GM18951 (cell line): Measurements from ENCODE around the gene KLHL14.

Experiments
- POLR2A ChIP-seq: IDR thresholded peaks from 4 replicates; pipeline ENCODE4 v1.6.1; 2011; ENCODE audit warnings: mild to moderate bottlenecking; ENCODE audit not compliant: insufficient read length, insufficient read depth; ENCODE audit errors: extremely low read depth
- in situ Hi-C: fragments of 300-500 bp; cut with MboI; formaldehyde crosslinking; loops from one replicate; pipeline ENCODE4 v1.12.0; 2022; ENCODE audit warnings: low sequenced_read_pairs, mixed read lengths, inconsistent platforms; ENCODE audit not compliant: unreplicated experiment

Gene KLHL14

DNA sequence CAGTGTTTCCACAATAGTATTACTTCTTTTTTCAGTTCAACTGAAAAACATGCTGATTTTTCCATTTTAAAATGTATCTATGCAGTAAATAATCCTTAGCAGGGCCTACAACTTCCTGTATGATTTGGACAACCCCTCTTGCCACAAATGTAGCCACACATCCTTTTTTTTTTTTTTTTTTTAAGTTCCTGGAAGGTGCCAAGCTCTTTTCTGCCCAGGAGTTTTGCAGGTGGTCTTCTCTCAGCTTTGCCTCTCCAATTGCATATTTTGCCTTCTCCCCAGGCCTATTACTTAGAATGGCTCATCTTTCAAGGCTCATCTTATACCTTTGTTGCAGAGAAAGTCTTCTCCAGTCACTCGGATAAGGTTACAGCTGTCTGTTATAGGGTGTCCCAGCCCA, 11.6 kb downstream of the KLHL14 start:
- TF ChIP-seq POLR2A: no peak
- in situ Hi-C loops: no loop called here

DNA sequence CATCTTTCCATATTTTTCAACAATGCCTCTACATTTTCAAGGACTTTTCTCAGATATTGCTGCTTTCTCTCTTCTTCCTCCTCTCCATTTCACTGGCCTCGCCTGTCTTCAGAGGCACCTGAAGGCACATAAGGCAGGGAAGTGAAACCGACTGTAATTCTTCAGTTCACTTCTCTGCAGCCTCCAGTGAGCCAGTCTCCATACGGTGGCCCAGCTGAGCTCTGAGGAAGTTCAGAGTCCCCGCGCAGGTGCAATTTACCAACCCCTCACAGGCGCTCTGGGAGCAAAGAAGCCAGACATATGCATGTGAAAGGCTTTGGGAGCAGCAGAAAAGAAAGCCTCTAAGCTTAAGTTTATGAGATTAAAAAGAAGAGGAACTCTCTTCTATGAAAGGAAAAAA, 12.4 kb downstream of the KLHL14 start:
- in situ Hi-C loops: no loop called here
- TF ChIP-seq POLR2A: no peak

- in situ Hi-C loops: no loop called here
- no peak for TF ChIP-seq POLR2A
Measured at GRCh38 chr18:32759611-32760167, 13.1 kb downstream of the KLHL14 start.

GRCh38 chr18:32754508-32755263, 18.1 kb downstream of the KLHL14 start:
- no peak for TF ChIP-seq POLR2A
- in situ Hi-C loops: no loop called here

- TF ChIP-seq POLR2A: no peak
Measured at GRCh38 chr18:32753656-32754260, 19.1 kb downstream of the KLHL14 start.

GRCh38 chr18:32750328-32750727, 22.5 kb downstream of the KLHL14 start:
- in situ Hi-C loops: no loop called here

More at GRCh38 chr18:32753656-32754260, 19.1 kb downstream of the KLHL14 start:
- in situ Hi-C loops: no loop called here

DNA sequence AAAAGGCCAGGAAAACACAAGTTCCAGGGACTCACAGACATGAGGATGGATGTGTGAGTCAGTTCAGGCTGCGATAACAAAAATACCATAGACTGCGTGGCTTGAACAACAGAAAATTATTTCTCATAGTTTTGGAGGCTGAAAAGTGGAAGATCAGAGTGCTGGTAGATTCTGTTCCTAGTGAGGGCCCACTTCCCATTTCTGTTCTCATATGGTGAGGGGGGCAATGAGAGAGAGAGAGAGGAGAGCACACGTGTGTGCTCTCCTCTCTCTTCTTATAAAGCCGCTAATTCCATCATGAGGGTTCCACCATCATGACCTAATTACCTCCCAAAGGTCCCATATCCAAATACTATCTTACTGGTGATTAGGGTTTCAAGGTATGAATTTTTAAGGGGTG, 23.0 kb downstream of the KLHL14 start:
- TF ChIP-seq POLR2A: no peak
- in situ Hi-C loops: no loop called here

More at GRCh38 chr18:32750328-32750727, 22.5 kb downstream of the KLHL14 start:
- TF ChIP-seq POLR2A: no peak

GRCh38 chr18:32742579-32742978, 30.2 kb downstream of the KLHL14 start:
- in situ Hi-C loops: no loop called here
- TF ChIP-seq POLR2A: no peak

DNA sequence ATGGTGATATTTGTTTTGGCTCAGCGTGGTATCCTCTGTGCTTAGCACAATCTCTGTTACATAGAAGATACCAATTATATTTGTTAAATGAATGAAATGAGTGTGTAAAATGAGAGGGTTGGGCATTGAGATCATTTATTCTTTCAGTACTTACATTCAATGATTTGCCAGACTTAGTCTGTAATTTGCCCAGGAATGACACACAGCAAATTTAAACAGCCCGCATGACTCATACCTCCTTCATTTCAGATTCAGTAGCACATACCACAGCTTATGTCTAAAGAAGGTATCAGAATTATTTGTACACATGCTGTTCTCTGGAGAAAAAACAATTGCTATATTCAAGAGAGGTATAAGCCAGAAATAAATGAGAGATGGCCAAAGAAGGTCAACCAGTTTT, 37.0 kb downstream of the KLHL14 start:
- no peak for TF ChIP-seq POLR2A
- in situ Hi-C loops: no loop called here

GRCh38 chr18:32734442-32734841, 38.4 kb downstream of the KLHL14 start:
- in situ Hi-C loops: no loop called here
- TF ChIP-seq POLR2A: no peak

- no peak for TF ChIP-seq POLR2A
- in situ Hi-C loops: no loop called here
Measured at GRCh38 chr18:32732165-32732564, 40.7 kb downstream of the KLHL14 start.

GRCh38 chr18:32730620-32731091, 42.2 kb downstream of the KLHL14 start:
- in situ Hi-C loops: no loop called here
- TF ChIP-seq POLR2A: no peak

DNA sequence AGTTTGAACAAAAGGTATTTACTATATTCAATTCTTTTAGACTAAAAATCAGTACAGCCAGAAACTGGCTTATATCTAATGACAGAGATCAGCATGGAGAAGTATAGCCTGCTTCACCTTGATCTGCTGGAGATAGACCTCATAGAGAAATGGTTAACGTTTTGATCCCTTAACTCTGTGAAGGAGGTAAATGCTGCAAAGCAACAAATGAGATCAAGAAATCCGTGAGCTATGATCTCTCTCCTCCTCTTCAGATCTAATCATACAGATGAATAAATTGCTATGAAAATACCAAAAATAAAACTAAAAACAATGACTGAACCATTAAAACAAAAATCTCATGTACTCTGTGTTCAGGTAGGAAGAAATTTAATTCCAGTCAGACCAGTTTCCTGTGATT, 42.8 kb downstream of the KLHL14 start:
- TF ChIP-seq POLR2A: no peak
- in situ Hi-C loops: no loop called here
